ENCODE results near the gene FBXW11. TPM values are rescaled to one million over a fixed set of nuclear protein-coding genes. Genes with fewer than 3 reads are reported as not detected.

FBXW11 gene
- total and polyA plus RNA-seq, 2 donors (not counting 1 experiment from before 2014, with no cell fraction given): 19.7 to 62.4 TPM

DNA sequence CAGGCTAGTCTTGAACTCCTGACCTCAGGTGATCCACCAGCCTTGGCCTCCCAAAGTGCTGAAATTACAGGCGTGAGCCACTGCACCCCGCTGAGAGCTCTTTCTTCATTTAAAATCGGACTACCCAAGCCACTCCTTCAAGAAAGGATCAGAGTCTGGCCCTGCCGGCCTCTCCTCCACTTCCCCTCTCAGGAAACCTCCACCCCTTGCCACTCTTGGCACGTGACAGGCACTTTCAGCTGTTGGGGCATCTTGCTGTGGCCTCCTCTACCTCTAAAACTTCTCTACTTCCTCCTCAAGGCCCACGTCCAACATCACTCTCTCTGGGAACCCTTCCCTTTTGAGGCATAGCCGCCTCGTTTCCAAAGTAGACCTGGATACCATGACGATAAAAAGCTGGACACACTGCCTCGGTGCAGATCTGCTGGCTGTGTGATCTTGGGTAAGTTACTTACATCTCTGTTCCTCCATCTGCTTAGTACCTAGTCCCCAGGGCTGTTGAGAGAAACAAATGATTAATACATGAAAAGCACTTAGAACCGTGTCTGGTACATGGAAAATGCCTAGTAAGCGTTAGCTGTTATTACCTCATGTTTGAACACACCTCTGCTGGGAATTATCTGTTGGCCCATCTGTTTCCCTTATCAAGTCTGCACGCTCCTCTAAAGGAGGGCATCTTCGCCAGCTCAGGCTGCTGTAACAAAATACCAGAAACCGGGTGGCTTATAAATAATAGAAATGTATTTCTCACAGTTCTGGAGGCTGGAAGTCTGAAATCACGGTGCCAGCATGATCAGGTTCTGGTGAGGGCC is 165.5 kb downstream of the FBXW11 start:
- no peaks in the 10 kb centered on the region for H3K27me3 ChIP-seq (replicated peaks in 1 of 4; ENCODE audit: control extremely low read depth in 1 of 4, control insufficient read depth in 3 of 4, insufficient read depth in 4 of 4, low read length in 3 of 4)
- no peaks in the 10 kb centered on the region for H3K36me3 ChIP-seq (replicated peaks in 1 of 2; ENCODE audit: control extremely low read depth in 1 of 2, control insufficient read depth in 1 of 2, extremely low read depth in 1 of 2, insufficient read depth in 2 of 2, low read length in 1 of 2)
- H3K27ac Mint-ChIP-seq: no peak overlapping the region
- no peaks in the 10 kb centered on the region for H3K4me1 ChIP-seq (ENCODE audit: control insufficient read depth in 2 of 2, insufficient read depth in 2 of 2, low read length in 2 of 2)
- no peak overlapping the region for H2AFZ ChIP-seq (ENCODE audit: insufficient read depth, low read depth, low read length, poor library complexity, severe bottlenecking)
- H3K27ac ChIP-seq (ENCODE audit: low read length in 2 of 2): no peak overlapping the region
- ChIA-PET CTCF (no interaction called here), POLR2A (no interaction called here)
- H3K27me3 Mint-ChIP-seq: no peaks in the 10 kb centered on the region
- no peaks in the 10 kb centered on the region for H3K79me2 ChIP-seq (ENCODE audit: control insufficient read depth, insufficient read depth, low read length)
- WGBS (ENCODE audit: insufficient coverage): 39% methylated on average over 7 of the region's 16 CpGs
- no peak overlapping the region for H3K4me2 ChIP-seq (replicated peaks; ENCODE audit: low read depth, low read length, poor library complexity, severe bottlenecking)
- no peak overlapping the region for H3K4me3 ChIP-seq (ENCODE audit: control extremely low read depth in 1 of 5, extremely low read depth in 1 of 5, insufficient read depth in 1 of 5, low read depth in 2 of 5, low read length in 4 of 5)
- no peaks in the 10 kb centered on the region for H3K4me1 Mint-ChIP-seq
- intact Hi-C loops (cut with micrococcal nuclease): no loop called here
- H3K4me3 Mint-ChIP-seq: no peak overlapping the region
- TF ChIP-seq, protein P1, sequence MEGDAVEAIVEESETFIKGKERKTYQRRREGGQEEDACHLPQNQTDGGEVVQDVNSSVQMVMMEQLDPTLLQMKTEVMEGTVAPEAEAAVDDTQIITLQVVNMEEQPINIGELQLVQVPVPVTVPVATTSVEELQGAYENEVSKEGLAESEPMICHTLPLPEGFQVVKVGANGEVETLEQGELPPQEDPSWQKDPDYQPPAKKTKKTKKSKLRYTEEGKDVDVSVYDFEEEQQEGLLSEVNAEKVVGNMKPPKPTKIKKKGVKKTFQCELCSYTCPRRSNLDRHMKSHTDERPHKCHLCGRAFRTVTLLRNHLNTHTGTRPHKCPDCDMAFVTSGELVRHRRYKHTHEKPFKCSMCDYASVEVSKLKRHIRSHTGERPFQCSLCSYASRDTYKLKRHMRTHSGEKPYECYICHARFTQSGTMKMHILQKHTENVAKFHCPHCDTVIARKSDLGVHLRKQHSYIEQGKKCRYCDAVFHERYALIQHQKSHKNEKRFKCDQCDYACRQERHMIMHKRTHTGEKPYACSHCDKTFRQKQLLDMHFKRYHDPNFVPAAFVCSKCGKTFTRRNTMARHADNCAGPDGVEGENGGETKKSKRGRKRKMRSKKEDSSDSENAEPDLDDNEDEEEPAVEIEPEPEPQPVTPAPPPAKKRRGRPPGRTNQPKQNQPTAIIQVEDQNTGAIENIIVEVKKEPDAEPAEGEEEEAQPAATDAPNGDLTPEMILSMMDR (IDR thresholded peaks at IDR 0.05): no peak
- TF ChIP-seq EZH2 (IDR thresholded peaks at IDR 0.05; ENCODE audit: borderline replicate concordance, insufficient read depth, low read depth, low read length, poor library complexity, severe bottlenecking): no peak
- no peaks in the 10 kb centered on the region for H4K20me1 ChIP-seq (ENCODE audit: control insufficient read depth, insufficient read depth, low read length, poor library complexity, severe bottlenecking)
- H3K9me3 ChIP-seq (ENCODE audit: control extremely low read depth in 1 of 3, control insufficient read depth in 2 of 3, insufficient read depth in 1 of 3, low read length in 2 of 3): peaks cover 0 to 3% (median 0%) of the 10 kb centered on the region in 3 donors
- DNase-seq (no peak), ATAC-seq (ENCODE audit: low read depth) (no peak)
- no peaks in the 10 kb centered on the region for H3K9me3 Mint-ChIP-seq (ENCODE audit: insufficient read depth)
- H3K9ac ChIP-seq (ENCODE audit: low read length): no peak overlapping the region

DNA sequence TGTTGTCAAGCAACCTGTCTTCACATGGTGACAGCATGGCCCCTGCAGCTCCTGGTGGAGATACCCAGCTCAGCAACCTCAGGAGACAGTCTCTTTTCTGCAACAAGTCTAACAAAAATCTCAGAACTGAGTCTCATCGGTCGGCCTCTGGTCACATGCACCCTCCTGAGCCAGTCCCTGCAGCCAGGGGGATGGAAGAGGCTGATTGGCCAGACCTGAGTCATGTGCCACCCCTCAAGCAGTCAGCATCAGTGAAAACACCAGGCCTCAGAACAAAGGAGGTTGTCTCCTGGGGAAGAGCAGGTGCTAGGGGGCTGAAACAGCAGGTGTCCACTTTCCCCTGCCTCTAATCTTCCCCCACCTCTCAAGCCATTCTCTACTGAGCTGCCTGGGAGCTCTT is 166.4 kb downstream of the FBXW11 start:
- intact Hi-C loops (cut with micrococcal nuclease): no loop called here
- ATAC-seq (ENCODE audit: low read depth): no peak
- H2AFZ ChIP-seq (ENCODE audit: insufficient read depth, low read depth, low read length, poor library complexity, severe bottlenecking): no peak overlapping the region
- ChIA-PET POLR2A (no interaction called here), CTCF (no interaction called here)
- H3K27me3 ChIP-seq (replicated peaks in 1 of 4; ENCODE audit: control extremely low read depth in 1 of 4, control insufficient read depth in 3 of 4, insufficient read depth in 4 of 4, low read length in 3 of 4): no peaks in the 10 kb centered on the region
- no peak overlapping the region for H3K4me3 Mint-ChIP-seq
- no peaks in the 10 kb centered on the region for H3K36me3 ChIP-seq (replicated peaks in 1 of 2; ENCODE audit: control extremely low read depth in 1 of 2, control insufficient read depth in 1 of 2, extremely low read depth in 1 of 2, insufficient read depth in 2 of 2, low read length in 1 of 2)
- H4K20me1 ChIP-seq (ENCODE audit: control insufficient read depth, insufficient read depth, low read length, poor library complexity, severe bottlenecking): no peaks in the 10 kb centered on the region
- no peaks in the 10 kb centered on the region for H3K79me2 ChIP-seq (ENCODE audit: control insufficient read depth, insufficient read depth, low read length)
- TF ChIP-seq, protein P1 (IDR thresholded peaks at IDR 0.05): no peak
- TF ChIP-seq EZH2 (IDR thresholded peaks at IDR 0.05; ENCODE audit: borderline replicate concordance, insufficient read depth, low read depth, low read length, poor library complexity, severe bottlenecking): no peak
- no peaks in the 10 kb centered on the region for H3K4me1 ChIP-seq (ENCODE audit: control insufficient read depth in 2 of 2, insufficient read depth in 2 of 2, low read length in 2 of 2)
- H3K27me3 Mint-ChIP-seq: no peaks in the 10 kb centered on the region
- DNase-seq: no peak
- H3K9me3 Mint-ChIP-seq (ENCODE audit: insufficient read depth): no peaks in the 10 kb centered on the region
- no peak overlapping the region for H3K27ac Mint-ChIP-seq
- no peak overlapping the region for H3K4me2 ChIP-seq (replicated peaks; ENCODE audit: low read depth, low read length, poor library complexity, severe bottlenecking)
- H3K4me3 ChIP-seq (ENCODE audit: control extremely low read depth in 1 of 5, extremely low read depth in 1 of 5, insufficient read depth in 1 of 5, low read depth in 2 of 5, low read length in 4 of 5): no peak overlapping the region
- peaks cover 0 to 3% (median 0%) of the 10 kb centered on the region in 3 donors for H3K9me3 ChIP-seq (ENCODE audit: control extremely low read depth in 1 of 3, control insufficient read depth in 2 of 3, insufficient read depth in 1 of 3, low read length in 2 of 3)
- no CpG with 5 or more reads among the region's 2 CpGs for WGBS (ENCODE audit: insufficient coverage)
- H3K9ac ChIP-seq (ENCODE audit: low read length): no peak overlapping the region
- H3K4me1 Mint-ChIP-seq: no peaks in the 10 kb centered on the region
- H3K27ac ChIP-seq (ENCODE audit: low read length in 2 of 2): no peak overlapping the region
